Activated CD4-positive, CD25-positive, alpha-beta regulatory T cell treated with anti-CD3 and anti-CD28 coated beads, Interleukin-2, amount 50 U/mL, for 72 hours (primary cell): Measurements from ENCODE around the gene RUVBL2.
"Not testable (repeated sequence)": the region's sequence is repeated elsewhere in the genome, so short reads cannot be mapped to it uniquely, and the experiment has no call there.

Experiments
- DNase-seq: peaks from one replicate; pipeline ENCODE4 v3.0.0; 2021

The RUVBL2 gene

GRCh38 chr19:49050376-49051033 is 56.8 kb downstream of the RUVBL2 start:
- not testable (repeated sequence) for DNase-seq

- DNase-seq, result peak; percentile 69
Observed at GRCh38 chr19:49056101-49056901, 62.6 kb downstream of the RUVBL2 start.

DNA sequence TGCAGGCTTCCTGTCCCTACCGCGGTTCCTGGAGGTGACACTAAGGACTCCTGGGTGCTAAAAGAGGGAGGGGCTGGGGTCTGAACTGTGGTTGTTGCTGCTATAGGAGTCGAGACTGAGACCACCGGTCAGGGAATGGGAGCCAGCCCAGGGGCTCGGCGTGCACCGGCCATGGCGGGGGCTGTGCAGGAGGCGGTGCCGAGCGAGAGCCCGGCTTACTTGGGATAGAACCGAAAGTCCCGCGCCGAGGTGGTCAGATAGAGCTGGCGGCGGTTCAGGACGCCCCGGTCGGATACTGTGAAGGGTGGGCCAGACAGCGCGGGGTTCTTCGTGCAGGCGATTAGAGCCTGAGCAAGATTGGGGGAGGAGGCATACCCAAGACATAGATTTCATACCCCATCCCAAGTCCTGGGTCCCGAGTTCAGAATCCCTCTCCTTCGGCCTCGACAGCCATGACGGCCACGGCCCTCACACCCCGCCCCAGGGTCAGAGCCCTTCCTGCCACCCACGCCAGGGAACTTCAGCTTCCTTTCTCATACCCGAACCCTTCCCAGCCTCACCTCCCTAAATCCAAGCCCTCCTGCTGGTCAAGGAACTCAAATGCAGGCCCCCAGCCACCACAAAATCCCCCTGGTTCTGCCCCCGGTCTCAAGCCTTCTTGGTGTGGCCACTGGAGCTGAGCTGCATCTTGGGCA is 63.4 kb downstream of the RUVBL2 start:
- DNase-seq, result not testable (repeated sequence)

DNA sequence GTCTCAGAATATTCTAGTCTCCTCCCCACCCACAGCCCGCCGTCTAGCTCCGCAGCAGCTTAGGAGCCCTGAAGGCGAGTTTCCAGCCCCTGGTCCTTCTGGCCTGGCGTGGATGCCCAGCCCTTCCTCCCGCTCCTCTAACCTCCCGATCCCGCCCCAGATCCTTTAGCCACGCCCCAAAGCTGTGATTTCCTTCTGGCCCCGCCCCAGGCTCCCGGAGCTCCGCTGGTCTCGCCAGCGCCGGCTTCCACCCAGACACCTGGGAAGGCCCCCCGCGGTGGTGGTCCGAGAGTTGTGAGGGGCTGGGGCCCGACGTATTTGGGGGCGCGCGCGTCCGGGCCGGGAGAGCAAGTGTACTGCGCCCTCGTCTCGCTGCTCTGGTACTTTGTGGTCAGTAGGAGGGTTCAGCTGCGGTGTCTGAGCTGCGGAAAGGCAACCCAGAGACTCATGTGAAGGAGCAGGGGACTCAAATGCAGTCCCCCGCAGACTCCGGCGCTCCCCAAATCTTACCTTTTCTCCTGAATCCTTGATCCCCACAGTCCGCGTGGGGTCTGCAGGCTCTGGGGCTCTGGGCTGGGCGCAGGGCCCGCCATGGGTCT is 64.0 kb downstream of the RUVBL2 start, which contains the start of gene CGB7:
TSS of gene CGB7 (minus strand) at position 114 of the 599 bp plus-strand sequence. CDS start 2,374 bp downstream, outside the sequence.
- peak; percentile 40 for DNase-seq

GRCh38 chr19:49058562-49058961 is 64.9 kb downstream of the RUVBL2 start:
- no peak for DNase-seq

DNA sequence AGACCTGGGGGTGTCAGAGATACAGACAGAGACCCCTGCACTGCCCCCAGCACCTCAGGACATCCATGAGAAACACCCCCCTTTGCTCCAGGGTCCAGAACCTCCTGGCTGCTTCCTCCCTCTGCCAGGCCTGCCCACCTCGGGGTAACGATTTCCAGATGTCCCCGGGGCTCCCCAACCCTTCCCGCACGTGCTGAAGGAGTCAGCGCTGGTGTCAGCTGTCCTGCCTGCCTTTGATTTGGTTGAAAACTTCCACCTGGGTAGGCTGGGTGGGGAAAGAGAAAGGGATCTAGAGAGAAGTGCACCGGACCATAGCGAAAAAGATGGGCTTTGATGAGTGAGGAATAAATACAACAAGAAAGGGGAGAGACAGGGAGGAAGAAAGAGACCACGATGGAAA is 65.4 kb downstream of the RUVBL2 start:
- DNase-seq, result no peak

DNA sequence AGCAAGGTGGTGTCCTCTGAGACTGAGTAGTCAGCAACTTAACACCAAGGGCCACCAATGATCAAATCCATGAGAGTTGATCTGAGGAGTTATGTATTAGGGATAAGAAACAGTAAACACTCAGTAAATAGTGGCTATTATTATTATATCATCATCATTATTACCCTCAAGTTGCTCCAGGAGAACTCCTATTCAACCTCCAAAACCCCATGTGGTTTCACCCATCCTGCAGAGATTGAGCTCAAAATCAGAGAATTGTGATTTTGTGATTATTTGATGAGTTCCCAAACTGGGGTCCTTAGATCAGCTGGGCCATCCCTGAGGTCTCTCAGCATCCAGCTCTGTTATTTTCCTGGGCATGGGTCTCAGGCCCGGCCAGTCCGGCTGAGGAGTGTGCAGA is 67.3 kb downstream of the RUVBL2 start:
- no peak for DNase-seq

GRCh38 chr19:49061445-49061844 is 67.8 kb downstream of the RUVBL2 start:
- no peak for DNase-seq

- no peak for DNase-seq
Observed at GRCh38 chr19:49064029-49064629, 70.4 kb downstream of the RUVBL2 start.

DNA sequence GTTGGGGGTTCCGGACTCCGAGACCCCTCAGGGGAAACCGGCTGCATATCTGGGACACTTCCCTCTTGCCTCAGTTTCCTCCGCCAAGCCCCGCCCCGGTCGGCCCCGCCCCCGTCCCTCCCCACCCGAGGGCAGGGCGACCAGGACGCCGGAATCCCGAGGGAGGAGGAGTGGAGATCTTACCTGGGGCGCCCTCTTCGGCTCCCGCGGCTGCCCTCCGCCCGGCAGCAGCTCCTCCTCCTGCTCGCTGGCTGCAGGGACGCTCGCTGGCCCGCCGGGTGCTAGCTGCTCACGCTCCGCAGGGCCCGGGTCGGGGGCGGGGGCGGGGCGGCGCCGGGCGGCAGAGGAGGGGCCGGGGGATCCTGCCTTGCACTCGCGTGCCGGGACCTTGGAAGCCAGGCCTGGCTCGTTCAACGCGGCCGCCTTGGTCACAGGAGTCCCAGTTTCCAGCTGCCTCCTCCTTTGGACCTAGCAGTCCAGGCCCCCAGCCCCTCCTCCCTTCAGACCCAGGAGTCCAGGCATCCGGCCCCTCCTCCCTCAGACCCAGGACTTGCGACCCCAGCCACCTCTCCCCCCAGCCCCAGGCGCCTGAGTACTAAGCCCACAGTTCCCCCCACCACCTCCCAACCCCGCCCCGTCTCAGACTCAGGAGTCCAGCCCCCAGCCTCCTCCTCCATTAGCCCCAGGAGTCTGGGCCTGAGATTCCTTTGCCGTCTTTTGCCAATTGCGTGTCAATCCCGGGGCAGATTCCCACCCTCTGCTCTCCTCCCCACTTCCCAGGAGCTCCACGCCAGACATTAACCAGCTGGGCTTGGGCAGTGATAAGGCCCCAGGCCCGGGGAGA is 71.3 kb downstream of the RUVBL2 start, which contains the start of gene NTF4:
TSS of gene NTF4 (minus strand) at position 51 of the 844 bp plus-strand sequence. CDS start 2,821 bp downstream, outside the sequence.
- DNase-seq, result no peak
